Hepatocyte (in vitro differentiated cells): ENCODE data around the gene SNRPD3.

Experiments used
- CTCF ChIP-seq: fragments of 200-600 bp; sonication (generic); IDR thresholded peaks from 2 replicates; pipeline ENCODE4 v1.5.1; 2016; ENCODE audit warnings: antibody characterized with exemption, mild to moderate bottlenecking; ENCODE audit not compliant: poor library complexity
- EZH2 ChIP-seq: fragments of 200-600 bp; sonication (generic); IDR thresholded peaks from 2 replicates; pipeline ENCODE4 v1.6.1; 2016; ENCODE audit warnings: antibody characterized with exemption, mild to moderate bottlenecking, borderline replicate concordance

- TF ChIP-seq CTCF = no peak
- TF ChIP-seq EZH2 = no peak
These were observed 15.5 kb downstream of the SNRPD3 start for GRCh38 chr22:24571266-24571665.
